HepG2 (cell line): Measurements from ENCODE around the gene CPOX. TPM values are rescaled to one million over a fixed set of nuclear protein-coding genes. Genes with fewer than 3 reads are reported as not detected.

Experiments used
- ATAC-seq: fragments of 200-7000 bp; cut with Tn5 transposase; 3 replicates; pipeline ENCODE4 v1.9.1; 2020; ENCODE audit warnings: mild to moderate bottlenecking, moderate library complexity
- BruUV-seq: library from RNA; stranded (reverse); fragments of 400-500 nt; replicated peaks from 2 replicates; lab custom pipeline; 2021; lab: Mats Ljungman, UMichigan
- CTCF ChIA-PET: fragments of 300-600 bp; formaldehyde crosslinking; extraction: SDS; loops from one replicate; lab custom pipeline; 2021; ENCODE audit warnings: low total read pairs, inconsistent platforms, low intra/inter-chr PET ratio; lab: Yijun Ruan, JAX
- POLR2A ChIA-PET: fragments of 350-600 bp; sonication (Branson Sonifier 250); formaldehyde crosslinking; loops from one replicate; lab custom pipeline; 2020; ENCODE audit warnings: antibody characterized with exemption, inconsistent platforms; lab: Yijun Ruan, JAX
- DNase-seq: peaks from one replicate; pipeline ENCODE4 v3.0.0-alpha.2; 2015; ENCODE audit warnings: low spot score
- FAIRE-seq: peaks from 3 replicates; lab custom pipeline; 2011; peaks lifted over from hg19 to GRCh38; lab: Jason Lieb, UNC
- H2AFZ ChIP-seq: one replicate; pipeline ENCODE4 v1.6.1; 2011; ENCODE audit warnings: low read length, inconsistent platforms
- H3K27ac ChIP-seq: fragments of 300-600 bp; 3 replicates; pipeline ENCODE4 v1.8.0; 2011; ENCODE audit warnings: mixed run types, mild to moderate bottlenecking, mixed read lengths, low read length, inconsistent platforms; ENCODE audit not compliant: insufficient read depth; ENCODE audit errors: extremely low read length
- H3K27me3 ChIP-seq, 2 experiments: fragments of 200-600 bp in 1 of 2; 2 replicates in 1 of 2; 3 replicates in 1 of 2; pipeline versions ENCODE4 v1.6.0 to v1.8.0; 2011; ENCODE audit warnings: low read length in 2 of 2, mild to moderate bottlenecking in 2 of 2, moderate library complexity in 2 of 2, inconsistent platforms in 1 of 2; ENCODE audit not compliant: insufficient read depth in 2 of 2, control insufficient read depth in 1 of 2
- H3K36me3 ChIP-seq, 2 experiments: fragments of 200-600 bp in 1 of 2; replicated peaks in 1 of 2; 2 replicates in 1 of 2; 3 replicates in 1 of 2; pipeline versions ENCODE4 v1.5.1 to v1.8.0; 2011; ENCODE audit warnings: low read length in 2 of 2, inconsistent platforms in 1 of 2; ENCODE audit not compliant: insufficient read depth in 2 of 2, control insufficient read depth in 1 of 2
- H3K4me1 ChIP-seq: 2 replicates; pipeline ENCODE4 v1.5.1; 2012; ENCODE audit warnings: low read length, inconsistent platforms; ENCODE audit not compliant: insufficient read depth
- H3K4me2 ChIP-seq: 2 replicates; pipeline ENCODE4 v1.6.0; 2011; ENCODE audit warnings: low read depth, low read length, inconsistent platforms
- H3K4me3 ChIP-seq, 3 experiments: fragments of 200-600 bp in 1 of 3; sonication (generic), shearing (Covaris generic) in 1 of 3; replicated peaks in 1 of 3; 2 replicates each; pipeline ENCODE4 v1.5.1; 2011 to 2016; ENCODE audit warnings: low read length in 3 of 3, inconsistent platforms in 2 of 3, low read depth in 2 of 3, mild to moderate bottlenecking in 2 of 3, control low read depth in 1 of 3, mixed read lengths in 1 of 3; ENCODE audit not compliant: insufficient read depth in 1 of 3
- H3K79me2 ChIP-seq: one replicate; pipeline ENCODE4 v1.6.1; 2011; ENCODE audit warnings: low read length, inconsistent platforms; ENCODE audit not compliant: insufficient read depth
- H3K9ac ChIP-seq: 2 replicates; pipeline ENCODE4 v1.6.0; 2011; ENCODE audit warnings: mild to moderate bottlenecking, low read depth, low read length, inconsistent platforms; ENCODE audit not compliant: insufficient read depth
- H3K9me3 ChIP-seq: 2 replicates; pipeline ENCODE4 v1.5.1; 2012; ENCODE audit warnings: mild to moderate bottlenecking, low read length
- H4K20me1 ChIP-seq: 2 replicates; pipeline ENCODE4 v1.6.0; 2011; ENCODE audit warnings: inconsistent platforms, mild to moderate bottlenecking, low read length, moderate library complexity; ENCODE audit not compliant: insufficient read depth
- FLYWCH1 ChIP-seq: sonication (generic); formaldehyde crosslinking; IDR thresholded peaks from 2 replicates; pipeline ENCODE4 v1.8.1; 2023; ENCODE audit warnings: mild to moderate bottlenecking, missing genetic modification reagents
- KAT7 ChIP-seq: IDR thresholded peaks from 2 replicates; pipeline ENCODE4 v1.6.1; 2018; ENCODE audit warnings: borderline replicate concordance, missing compliant biosample characterization
- PCBP1 ChIP-seq: fragments of 200-400 bp; formaldehyde crosslinking; IDR thresholded peaks from 2 replicates; pipeline ENCODE4 v1.6.1; 2017; ENCODE audit warnings: mild to moderate bottlenecking, low read depth, low read length, borderline replicate concordance
- RNF2 ChIP-seq: fragments of 450-650 bp; conservative IDR thresholded peaks from 2 replicates; pipeline ENCODE4 v1.6.1; 2016; ENCODE audit warnings: low read depth
- SKI ChIP-seq: fragments of 450-650 bp; IDR thresholded peaks from one replicate; pipeline ENCODE4 v1.6.1; 2018; ENCODE audit warnings: mild to moderate bottlenecking; ENCODE audit not compliant: partially characterized antibody
- YY1 ChIP-seq: IDR thresholded peaks from 2 replicates; pipeline ENCODE4 v1.6.1; 2011; ENCODE audit warnings: low read length, low read depth, moderate library complexity, mild to moderate bottlenecking; ENCODE audit not compliant: insufficient read depth, insufficient replicate concordance
- ZFAT ChIP-seq: sonication (generic); formaldehyde crosslinking; conservative IDR thresholded peaks from 2 replicates; pipeline ENCODE4 v1.8.1; 2023; ENCODE audit warnings: missing genetic modification reagents, inconsistent platforms
- ZFP1 ChIP-seq: IDR thresholded peaks from 2 replicates; pipeline ENCODE4 v1.6.1; 2016
- ZNF121 ChIP-seq: sonication (generic); formaldehyde crosslinking; IDR thresholded peaks from 2 replicates; pipeline ENCODE4 v1.5.0; 2020; ENCODE audit warnings: mild to moderate bottlenecking, missing genetic modification reagents
- ZNF260 ChIP-seq: sonication (generic); formaldehyde crosslinking; IDR thresholded peaks from 2 replicates; pipeline ENCODE4 v1.4.0; 2020; ENCODE audit warnings: missing genetic modification reagents, low read depth, mild to moderate bottlenecking, borderline replicate concordance
- ZNF430 ChIP-seq: sonication (generic); formaldehyde crosslinking; IDR thresholded peaks from 2 replicates; pipeline ENCODE4 v1.9.0; 2021; ENCODE audit warnings: mild to moderate bottlenecking, missing genetic modification reagents
- ZNF703 ChIP-seq: sonication (generic); formaldehyde crosslinking; IDR thresholded peaks from 2 replicates; pipeline ENCODE4 v1.5.1; 2020; ENCODE audit warnings: missing genetic modification reagents, mild to moderate bottlenecking, moderate library complexity, borderline replicate concordance
- ZNF720 ChIP-seq: sonication (generic); formaldehyde crosslinking; IDR thresholded peaks from 2 replicates; pipeline ENCODE4 v1.4.0; 2020; ENCODE audit warnings: missing genetic modification reagents
- ZNF891 ChIP-seq: sonication (generic); formaldehyde crosslinking; IDR thresholded peaks from 2 replicates; pipeline ENCODE4 v1.5.0; 2020; ENCODE audit warnings: mild to moderate bottlenecking, missing genetic modification reagents
- WGBS: methylation state at CpG from one replicate; pipeline ENCODE4 v1.1.6; 2017; ENCODE audit warnings: low lambda C conversion rate; 5-methylcytosine and 5-hydroxymethylcytosine counted together
- in situ Hi-C: cut with HindIII; loops from 2 replicates; pipeline ENCODE4 v1.10.0; 2017; ENCODE audit warnings: low pct_unique_long_range_greater_than_20kb; ENCODE audit not compliant: extremely low pct_ligation_motif_present
- intact Hi-C: fragments of 100-400 bp; cut with micrococcal nuclease; formaldehyde crosslinking; loops from one replicate; pipeline ENCODE4 v1.10.0; 2022; ENCODE audit not compliant: unreplicated experiment
- polyA plus RNA-seq, 8 experiments: library from polyadenylated mRNA; depleted of rRNA in 3 of 8; stranded (reverse) in 7 of 8; unstranded in 1 of 8; fragments of >200 nt; fragmentation: Illumina TruSeq in 4 of 8; extraction: Trizol in 4 of 8; gene quantifications; 2 replicates each; pipeline versions ENCODE4 v1.2.1 to v1.2.3, GENCODE V29; 2011 to 2016; ENCODE audit warnings: low read depth in 4 of 8, missing spikeins in 1 of 8, mixed read lengths in 1 of 8; ENCODE audit not compliant: insufficient read depth in 1 of 8
- total RNA-seq, 5 experiments: library from RNA; depleted of rRNA; stranded (reverse); fragments of >200 nt; fragmentation: Illumina TruSeq; extraction: Trizol; gene quantifications; 2 replicates each; pipeline ENCODE4 v1.2.3, GENCODE V29; 2016; ENCODE audit warnings: low read depth in 1 of 5
- TF ChIP-seq, protein P1 (sequence below): IDR thresholded peaks from 2 replicates; pipeline ENCODE4 v1.6.1; 2018; ENCODE audit warnings: missing genetic modification reagents, mild to moderate bottlenecking, missing compliant biosample characterization
- TF ChIP-seq, protein P2 (sequence below): sonication (generic); formaldehyde crosslinking; IDR thresholded peaks from 2 replicates; pipeline ENCODE4 v1.8.1; 2023; ENCODE audit warnings: mild to moderate bottlenecking, moderate library complexity, missing genetic modification reagents
- TF ChIP-seq, protein P3 (sequence below): sonication (generic); formaldehyde crosslinking; IDR thresholded peaks from 2 replicates; pipeline ENCODE4 v1.8.0; 2023; ENCODE audit warnings: mild to moderate bottlenecking, missing genetic modification reagents
- TF ChIP-seq, protein P4 (sequence below): IDR thresholded peaks from 2 replicates; pipeline ENCODE4 v1.6.1; 2016
- TF ChIP-seq, protein P5 (sequence below): sonication (generic); formaldehyde crosslinking; IDR thresholded peaks from 2 replicates; pipeline ENCODE4 v1.5.0; 2020; ENCODE audit warnings: missing genetic modification reagents

CPOX gene
- total and polyA plus RNA-seq, 2 of the 13 experiments (the other 11 are each of a cell fraction or from before 2014, with no cell fraction given), result 34.2 to 37.2 TPM

DNA sequence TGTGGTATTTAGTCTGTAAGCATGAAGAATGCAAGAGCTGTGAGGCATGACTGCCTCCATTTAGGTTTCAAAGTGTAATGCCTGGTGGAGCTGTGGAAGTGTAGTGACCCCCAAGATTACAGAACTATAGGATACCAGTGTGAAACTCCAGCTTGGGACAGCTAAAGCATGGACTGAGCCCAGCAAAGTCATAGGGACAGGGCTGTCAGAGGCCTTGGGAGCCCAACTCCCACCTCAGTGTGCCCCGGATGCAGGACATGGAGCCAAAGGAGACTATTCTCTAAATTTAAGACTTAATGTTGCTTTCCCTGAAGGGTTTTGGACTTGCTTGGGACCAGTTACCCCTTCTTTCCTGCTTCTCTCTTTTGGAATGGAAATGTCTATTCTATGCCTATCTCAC is 50.8 kb downstream of the CPOX start (continued):
- TF ChIP-seq, protein P1, sequence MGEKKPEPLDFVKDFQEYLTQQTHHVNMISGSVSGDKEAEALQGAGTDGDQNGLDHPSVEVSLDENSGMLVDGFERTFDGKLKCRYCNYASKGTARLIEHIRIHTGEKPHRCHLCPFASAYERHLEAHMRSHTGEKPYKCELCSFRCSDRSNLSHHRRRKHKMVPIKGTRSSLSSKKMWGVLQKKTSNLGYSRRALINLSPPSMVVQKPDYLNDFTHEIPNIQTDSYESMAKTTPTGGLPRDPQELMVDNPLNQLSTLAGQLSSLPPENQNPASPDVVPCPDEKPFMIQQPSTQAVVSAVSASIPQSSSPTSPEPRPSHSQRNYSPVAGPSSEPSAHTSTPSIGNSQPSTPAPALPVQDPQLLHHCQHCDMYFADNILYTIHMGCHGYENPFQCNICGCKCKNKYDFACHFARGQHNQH (CRISPR knock-in tag), result no peak
- TF ChIP-seq SKI, result no peak
- TF ChIP-seq, all 625 proteins: peak for 0

DNA sequence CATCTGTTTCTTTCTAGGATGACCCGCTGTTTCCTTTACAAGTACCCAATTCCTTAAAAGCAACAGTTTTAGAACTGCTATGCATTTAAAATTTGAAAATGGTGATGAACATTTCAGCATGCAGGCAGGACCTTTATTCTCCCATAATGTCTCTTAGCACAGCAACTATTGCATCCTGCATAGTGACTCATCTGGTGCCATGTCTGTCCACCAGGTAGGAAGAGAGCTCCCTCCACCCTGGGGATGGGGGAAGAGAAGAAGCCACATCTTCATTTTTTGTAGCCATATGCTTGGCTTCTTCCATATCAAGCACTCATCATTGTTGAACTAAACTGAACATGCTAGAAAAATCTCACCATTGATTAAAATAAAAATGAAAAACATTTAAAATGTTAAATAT is 51.7 kb downstream of the CPOX start:
- Histone ChIP-seq H3K79me2 (no peaks in the 10 kb centered on the region), H3K9ac (no peak overlapping the region), H2AFZ (no peak overlapping the region), H3K4me3 (no peak overlapping the region), H3K4me2 (no peak overlapping the region), H3K36me3 (no peaks in the 10 kb centered on the region), H3K4me1 (peaks cover 6% of the 10 kb centered on the region; the same call in 1 of the 2 replicates), H3K9me3 (no peaks in the 10 kb centered on the region), H4K20me1 (no peaks in the 10 kb centered on the region), H3K27me3 (no peaks in the 10 kb centered on the region), H3K27ac (no peak overlapping the region)
- in situ Hi-C loops (no loop called here), intact Hi-C loops (no loop called here)
- CTCF ChIA-PET, result no interaction called here
- BruUV-seq, result no TSS peak
- no peak for FAIRE-seq
- POLR2A ChIA-PET, result no interaction called here
- WGBS, result 91% methylated on average over 1 of the region's 1 CpG
- no peak for DNase-seq
- no peak for ATAC-seq
- TF ChIP-seq YY1, result no peak
- no peak for TF ChIP-seq ZNF891 (CRISPR knock-in tag)
- TF ChIP-seq, protein P2, sequence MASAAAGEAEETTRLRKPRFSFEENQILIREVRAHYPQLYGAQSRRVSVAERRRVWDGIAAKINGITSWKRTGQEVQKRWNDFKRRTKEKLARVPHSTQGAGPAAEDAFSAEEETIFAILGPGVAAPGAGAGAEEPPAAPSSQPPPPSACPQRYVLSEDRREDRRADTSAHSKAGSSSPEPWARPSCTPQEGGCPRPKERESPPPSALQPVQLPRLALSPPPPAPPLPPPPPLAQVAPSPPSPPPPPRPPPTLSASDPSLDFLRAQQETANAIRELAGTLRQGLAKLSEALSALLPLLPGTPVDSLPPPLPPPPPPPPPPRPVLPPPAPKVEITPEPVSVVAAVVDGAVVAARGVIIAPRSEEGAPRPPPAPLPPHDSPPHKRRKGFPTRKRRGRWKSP (CRISPR knock-in tag), result no peak
- no peak for TF ChIP-seq ZFAT (CRISPR knock-in tag)
- no peak for TF ChIP-seq RNF2
- TF ChIP-seq ZNF720, result no peak
- TF ChIP-seq PCBP1, result no peak
- no peak for TF ChIP-seq ZNF430
- TF ChIP-seq, protein P3, sequence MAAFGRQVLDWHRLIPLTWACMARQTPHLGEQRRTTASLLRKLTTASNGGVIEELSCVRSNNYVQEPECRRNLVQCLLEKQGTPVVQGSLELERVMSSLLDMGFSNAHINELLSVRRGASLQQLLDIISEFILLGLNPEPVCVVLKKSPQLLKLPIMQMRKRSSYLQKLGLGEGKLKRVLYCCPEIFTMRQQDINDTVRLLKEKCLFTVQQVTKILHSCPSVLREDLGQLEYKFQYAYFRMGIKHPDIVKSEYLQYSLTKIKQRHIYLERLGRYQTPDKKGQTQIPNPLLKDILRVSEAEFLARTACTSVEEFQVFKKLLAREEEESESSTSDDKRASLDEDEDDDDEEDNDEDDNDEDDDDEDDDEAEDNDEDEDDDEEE, result no peak
- no peak for TF ChIP-seq FLYWCH1 (CRISPR knock-in tag)
- TF ChIP-seq, protein P4, sequence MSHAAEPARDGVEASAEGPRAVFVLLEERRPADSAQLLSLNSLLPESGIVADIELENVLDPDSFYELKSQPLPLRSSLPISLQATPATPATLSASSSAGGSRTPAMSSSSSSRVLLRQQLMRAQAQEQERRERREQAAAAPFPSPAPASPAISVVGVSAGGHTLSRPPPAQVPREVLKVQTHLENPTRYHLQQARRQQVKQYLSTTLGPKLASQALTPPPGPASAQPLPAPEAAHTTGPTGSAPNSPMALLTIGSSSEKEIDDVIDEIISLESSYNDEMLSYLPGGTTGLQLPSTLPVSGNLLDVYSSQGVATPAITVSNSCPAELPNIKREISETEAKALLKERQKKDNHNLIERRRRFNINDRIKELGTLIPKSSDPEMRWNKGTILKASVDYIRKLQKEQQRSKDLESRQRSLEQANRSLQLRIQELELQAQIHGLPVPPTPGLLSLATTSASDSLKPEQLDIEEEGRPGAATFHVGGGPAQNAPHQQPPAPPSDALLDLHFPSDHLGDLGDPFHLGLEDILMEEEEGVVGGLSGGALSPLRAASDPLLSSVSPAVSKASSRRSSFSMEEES (CRISPR knock-in tag), result no peak
- TF ChIP-seq ZNF703 (CRISPR knock-in tag), result no peak
- TF ChIP-seq, protein P5, sequence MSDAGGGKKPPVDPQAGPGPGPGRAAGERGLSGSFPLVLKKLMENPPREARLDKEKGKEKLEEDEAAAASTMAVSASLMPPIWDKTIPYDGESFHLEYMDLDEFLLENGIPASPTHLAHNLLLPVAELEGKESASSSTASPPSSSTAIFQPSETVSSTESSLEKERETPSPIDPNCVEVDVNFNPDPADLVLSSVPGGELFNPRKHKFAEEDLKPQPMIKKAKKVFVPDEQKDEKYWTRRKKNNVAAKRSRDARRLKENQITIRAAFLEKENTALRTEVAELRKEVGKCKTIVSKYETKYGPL (CRISPR knock-in tag), result no peak
- no peak for TF ChIP-seq ZNF121
- no peak for TF ChIP-seq ZFP1 (CRISPR knock-in tag)
- TF ChIP-seq KAT7 (CRISPR knock-in tag), result no peak
- TF ChIP-seq ZNF260 (CRISPR knock-in tag), result no peak
